Psoas muscle (tissue), 8 donors: Measurements from ENCODE around the gene E2F1. TPM values are rescaled to one million over a fixed set of nuclear protein-coding genes. Genes with fewer than 3 reads are reported as not detected.

ENCODE experiments used
- ATAC-seq, 4 donors: fragments of 200-7000 bp; cut with Tn5 transposase; one replicate each; pipeline ENCODE4 v1.9.1; 2020; ENCODE audit warnings: moderate library complexity in 3 of 4, mild to moderate bottlenecking in 2 of 4
- DNase-seq, 2 donors: peaks; one replicate each; pipeline ENCODE4 v3.0.0-alpha.2; 2020
- H3K27ac ChIP-seq: fragments of 200-600 bp; one replicate; pipeline ENCODE4 v1.8.0; 2022
- H3K27me3 ChIP-seq, 3 donors: fragments of 200-600 bp in 1 of 3; one replicate each; pipeline versions ENCODE4 v1.6.1 to v1.8.0; 2013 to 2022; ENCODE audit warnings: low read length in 2 of 3, mild to moderate bottlenecking in 2 of 3, moderate library complexity in 1 of 3; ENCODE audit not compliant: insufficient read depth in 3 of 3
- H3K36me3 ChIP-seq, 2 donors: fragments of 200-600 bp in 1 of 2; one replicate each; pipeline versions ENCODE4 v1.6.1 to v1.8.0; 2013 to 2022; ENCODE audit warnings: low read depth in 1 of 2, mild to moderate bottlenecking in 1 of 2, moderate library complexity in 1 of 2; ENCODE audit not compliant: insufficient read depth in 1 of 2
- H3K4me1 ChIP-seq: fragments of 200-600 bp; one replicate; pipeline ENCODE4 v1.8.0; 2022
- H3K4me3 ChIP-seq: fragments of 200-600 bp; one replicate; pipeline ENCODE4 v1.8.0; 2022; ENCODE audit warnings: mild to moderate bottlenecking
- H3K9me3 ChIP-seq: fragments of 200-600 bp; one replicate; pipeline ENCODE4 v1.8.0; 2022
- CTCF ChIP-seq: fragments of 200-600 bp; IDR thresholded peaks from one replicate; pipeline ENCODE4 v1.8.0; 2022; ENCODE audit warnings: antibody characterized with exemption
- WGBS, 3 donors: extraction: QIAGEN DNeasy Blood & Tissue Kit; methylation state at CpG; one replicate each; pipeline versions ENCODE4 v1.1.6 to v1.1.7; 2013; 5-methylcytosine and 5-hydroxymethylcytosine counted together
- intact Hi-C, 2 donors: fragments of 100-400 bp; cut with DNase I; formaldehyde crosslinking; loops; one replicate each; pipeline versions ENCODE4 v1.11.0 to v1.14.2; 2022
- polyA plus RNA-seq, 3 donors: library from polyadenylated mRNA; stranded (reverse); fragments of 200-250 nt; gene quantifications; one replicate each; pipeline ENCODE4 v1.2.3, GENCODE V29; 2013
- total RNA-seq, 4 donors: library from RNA; stranded (reverse); fragmentation: NEBNext Ultra II Directional in 2 of 4; extraction: Animal tissue kit (Norgen Biotek cat#: 25700) in 2 of 4; gene quantifications; one replicate each; pipeline versions ENCODE4 v1.2.1 to v1.2.4, GENCODE V29; 2021 to 2023
- donor health status: healthy with polysubstance abuse.
- donor health status: DM: no; HTN: no; CAD: no; lungs with moderate emphysema.
- donor health status: Bipolar disorder and iron deficiency.
- donor health status: healthy.
- donor health status: DM: yes; HTN: yes; CAD: no.
- donor health status: DM: no; HTN: no; CAD: no.
- donor health status: DM: no; HTN: no; CAD: no.
- donor health status: DM: yes; HTN: yes; CAD: no.

Gene E2F1
- total and polyA plus RNA-seq, 7 donors = 0.73 to 6.5 (median 0.84) TPM

- 89 to 96% (median 94%) methylated on average over 10 of the region's 10 CpGs for WGBS, 3 donors
- intact Hi-C loops = no loop called here
- ATAC-seq (no peak), DNase-seq (no peak)
- peak within 1 kb of the TSS; percentile 77 for H3K4me3 ChIP-seq
- peak within 1 kb of the TSS; percentile 77 for H3K27ac ChIP-seq
- H3K9me3 ChIP-seq = no peaks in the 10 kb centered on the region
- peaks cover 22% of the 10 kb centered on the region for H3K4me1 ChIP-seq
- TF ChIP-seq CTCF = no peak
- H3K36me3 ChIP-seq = peaks cover 0 to 42% of the 10 kb centered on the region in 2 donors
- H3K27me3 ChIP-seq = no peaks in the 10 kb centered on the region
Observed at GRCh38 chr20:33662172-33662571, 24.0 kb downstream of the E2F1 start, which contains the start of gene C20orf144. C20orf144 (plus strand) TSS chr20:33662327; CDS start chr20:33662346, 19 bp downstream.

GRCh38 chr20:33660685-33661058, 25.5 kb downstream of the E2F1 start:
- DNase-seq (no peak), ATAC-seq (no peak)
- intact Hi-C loops = no loop called here
- peaks cover 16% of the 10 kb centered on the region for H3K4me1 ChIP-seq
- no peak overlapping the region for H3K4me3 ChIP-seq
- no peaks in the 10 kb centered on the region for H3K27me3 ChIP-seq
- no peak for TF ChIP-seq CTCF
- no peak overlapping the region for H3K27ac ChIP-seq
- WGBS, 3 donors = 91 to 93% (median 91%) methylated on average over 7 of the region's 7 CpGs
- peaks cover 0 to 55% of the 10 kb centered on the region in 2 donors for H3K36me3 ChIP-seq
- no peaks in the 10 kb centered on the region for H3K9me3 ChIP-seq

GRCh38 chr20:33660035-33660684, 26.0 kb downstream of the E2F1 start:
- TF ChIP-seq CTCF = no peak
- intact Hi-C loops = no loop called here
- WGBS, 3 donors = 89 to 93% (median 90%) methylated on average over 21 of the region's 21 CpGs

GRCh38 chr20:33659341-33660034, 26.7 kb downstream of the E2F1 start:
- Histone ChIP-seq H3K27ac (no peak overlapping the region), H3K9me3 (no peaks in the 10 kb centered on the region), H3K27me3 (no peaks in the 10 kb centered on the region), H3K4me1 (peaks cover 14% of the 10 kb centered on the region), H3K36me3 (peaks cover 0 to 58% of the 10 kb centered on the region in 2 donors), H3K4me3 (no peak overlapping the region)
- intact Hi-C loops = no loop called here
- ATAC-seq (no peak), DNase-seq (no peak)
- 92 to 94% (median 94%) methylated on average over 30 to 32 of the region's 32 CpGs for WGBS, 3 donors
- no peak for TF ChIP-seq CTCF

More at GRCh38 chr20:33660035-33660684, 26.0 kb downstream of the E2F1 start:
- H3K36me3 ChIP-seq = peaks cover 0 to 58% of the 10 kb centered on the region in 2 donors
- DNase-seq = no peak
- H3K27ac ChIP-seq = no peak overlapping the region
- no peaks in the 10 kb centered on the region for H3K9me3 ChIP-seq
- ATAC-seq = no peak
- no peaks in the 10 kb centered on the region for H3K27me3 ChIP-seq
- H3K4me3 ChIP-seq = no peak overlapping the region
- peaks cover 16% of the 10 kb centered on the region for H3K4me1 ChIP-seq
